ENCODE measurements around the gene GALK2.

GALK2 gene

DNA sequence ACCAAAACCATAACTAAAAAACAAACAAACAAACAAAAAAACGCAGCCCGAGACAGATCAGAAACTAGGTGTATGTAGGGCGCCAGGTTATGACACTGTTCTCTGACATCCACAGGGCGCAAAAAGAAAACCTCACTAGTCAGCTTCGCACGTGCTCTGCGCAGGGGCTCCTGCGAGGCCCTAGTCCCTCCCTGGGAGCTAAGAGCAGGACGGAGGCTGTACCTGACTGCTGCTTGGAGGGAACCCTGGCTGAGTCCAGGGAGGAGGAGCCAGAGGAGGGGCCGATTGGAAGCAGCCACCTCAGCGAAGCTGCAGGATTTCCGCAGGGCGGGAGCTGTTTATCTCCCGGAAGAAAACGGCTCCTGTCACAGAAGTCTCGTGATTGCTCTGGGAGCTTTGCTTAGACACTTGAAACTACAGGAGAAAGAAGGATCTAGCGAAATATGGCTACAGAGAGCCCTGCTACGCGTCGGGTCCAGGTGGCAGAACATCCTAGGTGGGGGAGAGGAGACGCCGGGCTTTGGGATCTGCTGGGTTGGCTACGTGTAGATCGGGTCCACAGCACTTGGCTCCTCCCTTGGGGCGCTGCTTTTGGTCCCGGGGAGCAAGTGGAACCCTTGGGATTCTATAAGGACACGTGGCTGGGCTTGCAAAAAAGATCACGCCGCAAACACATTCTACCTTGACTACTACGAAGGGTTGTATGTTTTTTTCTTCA lies at the start of gene GALK2:
GALK2 (plus strand) TSS at position 368 of the 718 bp plus-strand sequence; CDS start at position 444, 76 bp downstream.
- DNase-seq: peak; percentile 56

DNA sequence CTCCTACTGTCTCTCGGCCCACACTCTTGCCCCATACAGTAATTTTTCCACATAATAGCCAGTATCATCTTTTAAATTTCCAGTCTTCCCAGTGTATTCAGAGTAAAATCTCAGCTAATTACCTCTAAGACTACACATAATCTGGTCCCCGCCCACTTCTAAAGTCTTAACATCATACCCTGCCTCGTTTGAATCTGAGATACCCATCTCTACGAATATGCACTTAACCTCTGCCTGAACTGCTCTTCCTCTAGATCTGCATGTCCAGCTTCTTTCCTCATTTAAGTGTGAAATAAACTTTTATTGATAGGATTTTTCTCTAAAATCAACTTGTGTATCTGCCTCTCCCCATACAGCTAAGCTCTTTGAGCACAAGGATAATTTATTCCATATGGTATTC lies 49.2 kb upstream of the GALK2 start:
- no peak for DNase-seq

GRCh38 chr15:49121901-49122300 lies 48.1 kb upstream of the GALK2 start:
- no peak for DNase-seq

GRCh38 chr15:49122541-49123062 lies 47.4 kb upstream of the GALK2 start:
- DNase-seq: no peak

DNA sequence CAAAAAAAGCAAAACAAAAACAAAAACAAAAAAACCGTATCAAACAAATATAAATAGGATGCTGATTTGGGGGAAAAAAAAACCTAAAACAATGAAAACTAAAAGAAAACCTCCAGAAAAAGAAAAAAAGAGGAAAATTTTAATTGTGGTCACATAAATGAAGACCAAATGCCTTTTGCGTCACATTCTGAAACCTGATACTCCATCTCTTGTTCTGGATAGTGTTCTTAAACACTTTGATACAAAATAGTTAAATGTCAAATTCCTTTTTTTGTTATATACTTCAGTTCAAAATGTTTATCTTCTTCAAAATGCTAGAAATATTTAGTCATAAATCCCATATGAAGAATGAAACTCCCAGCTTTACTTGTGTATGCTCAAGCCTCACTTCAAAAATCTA lies 45.7 kb upstream of the GALK2 start:
- DNase-seq: no peak

DNA sequence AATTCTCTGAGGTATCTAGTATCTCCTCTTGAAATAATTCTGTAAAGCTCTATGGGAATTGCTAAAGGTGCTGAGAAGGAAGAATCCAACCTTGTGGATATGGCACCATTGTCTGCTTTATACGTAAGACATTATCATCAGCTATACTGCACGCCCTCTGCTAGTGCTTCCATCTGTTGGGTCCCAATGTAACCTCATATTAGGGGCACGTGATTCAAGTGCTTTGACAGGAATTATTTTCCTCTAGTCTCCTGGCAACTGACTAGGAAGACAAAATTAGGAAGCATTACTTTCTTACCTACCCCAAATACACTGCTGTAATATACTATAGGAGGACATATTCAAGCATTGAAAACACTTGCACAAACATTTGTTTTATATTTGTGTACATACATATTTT lies 38.6 kb upstream of the GALK2 start:
- no peak for DNase-seq

GRCh38 chr15:49134683-49135341 lies 35.2 kb upstream of the GALK2 start:
- no peak for DNase-seq

GRCh38 chr15:49135342-49135857 lies 34.6 kb upstream of the GALK2 start:
- no peak for DNase-seq

GRCh38 chr15:49135911-49136310 lies 34.1 kb upstream of the GALK2 start:
- no peak for DNase-seq

GRCh38 chr15:49137861-49138260 lies 32.2 kb upstream of the GALK2 start:
- no peak for DNase-seq

GRCh38 chr15:49145651-49146609 lies 24.1 kb upstream of the GALK2 start:
- no peak for DNase-seq

DNA sequence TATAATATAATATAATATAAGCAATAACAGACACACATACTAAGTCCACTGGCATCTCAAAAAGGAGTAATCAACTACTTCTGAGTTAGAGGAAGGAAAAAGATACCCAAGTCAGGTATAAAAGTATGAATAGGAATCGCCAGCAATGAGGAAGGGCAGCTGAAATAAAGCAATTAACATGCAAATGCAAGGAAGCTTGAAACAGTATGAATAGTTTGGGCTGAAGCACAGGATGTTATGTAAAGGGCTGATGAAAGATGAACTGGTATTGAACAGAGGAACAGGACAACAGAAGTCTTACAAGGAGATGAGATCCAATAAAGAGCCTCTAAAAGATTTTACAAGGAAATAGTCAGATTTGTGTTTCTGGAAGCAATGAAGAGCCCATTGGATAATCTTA lies 21.7 kb upstream of the GALK2 start:
- DNase-seq: no peak

- DNase-seq: no peak
Measured at GRCh38 chr15:49148727-49149126, 21.3 kb upstream of the GALK2 start.

DNA sequence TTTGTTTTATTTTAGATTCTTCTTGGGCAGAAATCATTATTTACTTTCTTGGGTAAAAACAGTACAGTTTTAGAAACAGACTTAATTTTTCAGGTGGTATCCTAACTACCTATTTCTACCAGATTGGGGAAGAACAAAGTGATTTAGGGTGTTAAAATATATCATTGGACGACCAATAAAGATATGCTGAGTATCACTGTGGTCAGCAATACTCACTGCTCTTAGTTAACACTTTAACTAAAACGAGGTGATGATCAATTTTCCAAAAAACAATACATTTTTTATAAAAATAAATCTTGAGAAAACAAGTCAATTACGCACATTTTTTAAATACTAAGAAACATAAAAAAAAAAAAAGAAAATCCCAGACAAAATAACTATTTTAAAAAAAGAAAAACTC lies 18.2 kb upstream of the GALK2 start:
- DNase-seq: no peak

- no peak for DNase-seq
Measured at GRCh38 chr15:49152552-49153312, 17.3 kb upstream of the GALK2 start.

- DNase-seq: no peak
Measured at GRCh38 chr15:49154359-49154758, 15.7 kb upstream of the GALK2 start.

- DNase-seq: no peak
Measured at GRCh38 chr15:49154799-49155109, 15.3 kb upstream of the GALK2 start.

DNA sequence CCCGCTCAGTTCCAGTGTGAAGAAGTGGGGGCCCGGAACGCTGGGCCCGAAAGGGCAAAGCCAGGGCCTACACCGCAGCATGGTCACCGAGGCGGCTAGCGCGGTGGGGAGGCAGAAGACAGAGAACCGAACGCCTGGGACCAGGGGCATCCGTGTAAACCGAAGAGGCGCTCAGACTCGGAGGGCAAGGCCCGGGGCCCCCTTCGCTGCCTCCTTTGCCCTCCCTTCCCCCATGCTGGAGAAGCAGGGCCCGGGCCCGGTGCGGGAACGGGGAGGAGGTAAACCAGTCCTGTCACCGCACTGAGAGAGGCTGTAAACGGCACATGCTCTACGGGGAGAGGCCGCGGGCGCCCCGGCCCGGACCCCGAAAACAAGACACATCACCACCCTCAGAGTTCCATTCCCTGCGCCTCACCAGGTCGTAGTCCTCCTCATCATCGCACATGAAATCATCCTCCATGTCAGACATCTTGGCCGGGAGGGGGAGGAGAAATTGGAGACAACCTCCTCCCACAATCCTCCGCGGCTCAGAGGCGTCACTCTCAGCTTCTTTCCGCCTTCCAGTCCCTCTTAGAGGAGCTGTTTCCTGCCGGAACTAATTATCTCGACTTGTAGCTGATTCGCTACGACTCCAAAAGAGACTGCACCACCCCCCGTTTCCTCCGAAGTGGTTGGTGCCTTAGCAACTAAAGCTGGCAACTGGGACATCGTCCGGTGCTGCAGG lies 14.8 kb upstream of the GALK2 start, which contains the start of gene COPS2:
COPS2 (minus strand) TSS at position 490 of the 724 bp plus-strand sequence; CDS start at position 469, 21 bp downstream.
- DNase-seq: peak; percentile 76

GRCh38 chr15:49155834-49156627 lies 14.0 kb upstream of the GALK2 start:
- no peak for DNase-seq

DNA sequence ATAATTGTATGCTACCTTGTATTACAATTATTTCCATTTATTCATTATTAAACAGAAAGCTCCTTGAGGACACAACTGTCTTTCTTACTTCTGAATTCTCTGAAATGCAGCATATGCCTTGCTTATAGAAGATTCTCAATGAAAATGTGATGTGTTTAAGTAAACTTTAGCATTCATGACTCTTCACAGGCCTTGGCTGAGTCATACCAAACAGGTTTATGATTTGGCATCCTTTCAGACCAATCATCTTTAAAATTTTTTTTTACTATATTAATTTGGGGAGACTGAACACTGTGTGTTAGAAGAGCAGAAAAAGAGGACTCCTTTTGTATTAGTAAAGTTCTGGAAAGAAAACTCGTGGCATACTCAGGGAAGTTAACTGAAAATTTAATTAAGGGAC lies 6.4 kb upstream of the GALK2 start:
- DNase-seq: no peak

DNA sequence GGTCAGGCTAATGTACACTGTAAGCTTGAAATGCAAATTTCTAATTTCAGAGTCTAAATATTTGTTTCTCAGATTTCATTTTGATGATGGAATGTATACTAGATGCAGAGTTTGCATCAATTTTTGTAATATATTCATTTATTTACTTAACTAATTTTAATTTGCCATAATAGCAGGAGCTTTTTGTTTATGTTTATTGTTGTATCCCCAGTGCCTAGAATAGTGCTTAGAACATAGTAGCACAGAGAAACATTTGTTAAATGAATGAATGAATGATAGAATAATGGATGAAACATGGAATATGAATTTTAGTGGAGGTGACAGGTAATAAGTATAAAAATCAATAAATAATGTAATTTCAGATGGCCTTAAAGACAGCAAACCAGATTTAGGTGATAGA lies 5.2 kb upstream of the GALK2 start:
- DNase-seq: no peak

Data from NCI-H187 treated with DMSO at 0.1 percent for 48 hours (cell line).